Activated B cell treated with CpG ODN at 0.5 μM for 24 hours (primary cell): ENCODE results near the gene STARD6. TPM values are rescaled to one million over a fixed set of nuclear protein-coding genes. Genes with fewer than 3 reads are reported as not detected.

Source experiments
- ATAC-seq: fragments of 200-7000 bp; cut with Tn5 transposase; one replicate; pipeline ENCODE4 v1.10.0; 2021; ENCODE audit warnings: low read depth, mild to moderate bottlenecking, moderate library complexity
- CTCF ChIA-PET: fragments of 350-600 bp; sonication (Branson Sonifier 250); formaldehyde crosslinking; loops from one replicate; lab custom pipeline; 2021; ENCODE audit warnings: antibody characterized with exemption; lab: Charles Lee
- POLR2A ChIA-PET: fragments of 350-600 bp; sonication (Branson Sonifier 250); formaldehyde crosslinking; loops from one replicate; lab custom pipeline; 2021; ENCODE audit warnings: antibody characterized with exemption; lab: Charles Lee
- DNase-seq: peaks from one replicate; pipeline ENCODE4 v3.0.0; 2022
- H3K27ac Mint-ChIP-seq: one replicate; pipeline ENCODE4 v1.8.0; 2020; ENCODE audit warnings: mixed read lengths
- H3K27me3 Mint-ChIP-seq: one replicate; pipeline ENCODE4 v1.8.0; 2021; ENCODE audit warnings: mixed read lengths
- H3K36me3 Mint-ChIP-seq: one replicate; pipeline ENCODE4 v1.8.0; 2021; ENCODE audit warnings: low read depth, mixed read lengths
- H3K4me1 Mint-ChIP-seq: one replicate; pipeline ENCODE4 v1.8.0; 2021; ENCODE audit warnings: mixed read lengths
- H3K4me3 Mint-ChIP-seq: one replicate; pipeline ENCODE4 v1.8.0; 2020; ENCODE audit warnings: mild to moderate bottlenecking, mixed read lengths
- H3K9me3 Mint-ChIP-seq: one replicate; pipeline ENCODE4 v1.8.0; 2020; ENCODE audit warnings: mixed read lengths
- CTCF ChIP-seq: fragments of 200-600 bp; IDR thresholded peaks from one replicate; pipeline ENCODE4 v1.8.0; 2022; ENCODE audit warnings: antibody characterized with exemption, mild to moderate bottlenecking
- intact Hi-C: fragments of 100-400 bp; cut with micrococcal nuclease; formaldehyde crosslinking; loops from one replicate; pipeline ENCODE4 v1.15.1; 2024
- total RNA-seq: library from RNA; stranded (reverse); gene quantifications from 2 replicates; pipeline ENCODE4 v1.2.3, GENCODE V29; 2022

STARD6 gene
- total RNA-seq, 1 donor from 2014 or later = not detected

GRCh38 chr18:54360406-54360805, 2.7 kb upstream of the STARD6 start:
- no peak for TF ChIP-seq CTCF
- Mint-ChIP-seq H3K27me3 (no peaks in the 10 kb centered on the region), H3K4me1 (peaks cover 15% of the 10 kb centered on the region), H3K4me3 (no peak overlapping the region), H3K36me3 (peaks cover 10% of the 10 kb centered on the region), H3K9me3 (no peaks in the 10 kb centered on the region), H3K27ac (no peak overlapping the region)
- POLR2A ChIA-PET = no interaction called here
- intact Hi-C loops = no loop called here
- ATAC-seq = no peak
- no peak for DNase-seq
- CTCF ChIA-PET = no interaction called here

GRCh38 chr18:54359233-54359632, 1.6 kb upstream of the STARD6 start:
- Mint-ChIP-seq H3K9me3 (no peaks in the 10 kb centered on the region), H3K4me3 (peak overlapping the region; percentile 99), H3K36me3 (peaks cover 10% of the 10 kb centered on the region), H3K4me1 (peaks cover 15% of the 10 kb centered on the region), H3K27me3 (no peaks in the 10 kb centered on the region), H3K27ac (no peak overlapping the region)
- TF ChIP-seq CTCF = no peak
- no peak for DNase-seq
- ChIA-PET CTCF (interaction anchor here (2.9 kb wide), 1 partner anchor 33 kb away, joined by 10 read pairs; no protein-coding TSS in a partner anchor), POLR2A (no interaction called here)
- ATAC-seq = no peak
- intact Hi-C loops = no loop called here

GRCh38 chr18:54358495-54359040, 910 bp upstream of the STARD6 start:
- peaks cover 15% of the 10 kb centered on the region for H3K4me1 Mint-ChIP-seq
- H3K27me3 Mint-ChIP-seq = no peaks in the 10 kb centered on the region
- DNase-seq (no peak), ATAC-seq (no peak)
- peak overlapping the region; percentile 93 for H3K27ac Mint-ChIP-seq
- ChIA-PET CTCF (interaction anchor here (1.0 to 2.9 kb wide), 3 partner anchors 34 to 134 kb away, joined by 3 to 15 read pairs (median 10); partner anchors contain the start of genes MBD2 and POLI), POLR2A (interaction anchor here (1.1 kb wide), 1 partner anchor 88 kb away, joined by 4 read pairs; no protein-coding TSS in a partner anchor)
- no peak for TF ChIP-seq CTCF
- intact Hi-C loops = no loop called here
- H3K4me3 Mint-ChIP-seq = peak overlapping the region; percentile 99
- no peaks in the 10 kb centered on the region for H3K9me3 Mint-ChIP-seq
- H3K36me3 Mint-ChIP-seq = peaks cover 10% of the 10 kb centered on the region

GRCh38 chr18:54357082-54357659, 487 bp downstream of the STARD6 start:
- Mint-ChIP-seq H3K36me3 (peaks cover 10% of the 10 kb centered on the region), H3K27ac (peak overlapping the region; percentile 93), H3K9me3 (no peaks in the 10 kb centered on the region), H3K4me3 (peak overlapping the region; percentile 99), H3K27me3 (peaks cover 3% of the 10 kb centered on the region), H3K4me1 (peaks cover 15% of the 10 kb centered on the region)
- ATAC-seq = peak; percentile 12
- intact Hi-C loops = loop anchor here (1.0 to 2.0 kb wide), 4 partner anchors 36 to 314 kb away; partner anchors contain the start of genes MBD2 and POLI
- CTCF ChIA-PET = interaction anchor here (0.9 to 2.9 kb wide), 7 partner anchors 10 to 134 kb away, joined by 3 to 15 read pairs (median 4); partner anchors contain the start of genes MBD2 and POLI
- TF ChIP-seq CTCF = no peak
- POLR2A ChIA-PET = interaction anchor here (0.9 to 1.1 kb wide), 3 partner anchors 15 to 133 kb away, joined by 4 read pairs; partner anchors contain the start of gene MBD2
- no peak for DNase-seq

GRCh38 chr18:54351186-54351585, 6.5 kb downstream of the STARD6 start:
- ChIA-PET POLR2A (no interaction called here), CTCF (no interaction called here)
- no peak for DNase-seq
- Mint-ChIP-seq H3K27me3 (peaks cover 14% of the 10 kb centered on the region), H3K4me3 (no peak overlapping the region), H3K36me3 (no peaks in the 10 kb centered on the region), H3K4me1 (no peaks in the 10 kb centered on the region), H3K9me3 (no peaks in the 10 kb centered on the region), H3K27ac (no peak overlapping the region)
- intact Hi-C loops = no loop called here
- ATAC-seq = no peak
- TF ChIP-seq CTCF = no peak
